ENCODE results near the gene KCNMA1. TPM values are rescaled to one million over a fixed set of nuclear protein-coding genes. Genes with fewer than 3 reads are reported as not detected.

The KCNMA1 gene
- polyA plus RNA-seq, 1 of the 3 experiments (the other 2 are of a cell fraction): 107 TPM

DNA sequence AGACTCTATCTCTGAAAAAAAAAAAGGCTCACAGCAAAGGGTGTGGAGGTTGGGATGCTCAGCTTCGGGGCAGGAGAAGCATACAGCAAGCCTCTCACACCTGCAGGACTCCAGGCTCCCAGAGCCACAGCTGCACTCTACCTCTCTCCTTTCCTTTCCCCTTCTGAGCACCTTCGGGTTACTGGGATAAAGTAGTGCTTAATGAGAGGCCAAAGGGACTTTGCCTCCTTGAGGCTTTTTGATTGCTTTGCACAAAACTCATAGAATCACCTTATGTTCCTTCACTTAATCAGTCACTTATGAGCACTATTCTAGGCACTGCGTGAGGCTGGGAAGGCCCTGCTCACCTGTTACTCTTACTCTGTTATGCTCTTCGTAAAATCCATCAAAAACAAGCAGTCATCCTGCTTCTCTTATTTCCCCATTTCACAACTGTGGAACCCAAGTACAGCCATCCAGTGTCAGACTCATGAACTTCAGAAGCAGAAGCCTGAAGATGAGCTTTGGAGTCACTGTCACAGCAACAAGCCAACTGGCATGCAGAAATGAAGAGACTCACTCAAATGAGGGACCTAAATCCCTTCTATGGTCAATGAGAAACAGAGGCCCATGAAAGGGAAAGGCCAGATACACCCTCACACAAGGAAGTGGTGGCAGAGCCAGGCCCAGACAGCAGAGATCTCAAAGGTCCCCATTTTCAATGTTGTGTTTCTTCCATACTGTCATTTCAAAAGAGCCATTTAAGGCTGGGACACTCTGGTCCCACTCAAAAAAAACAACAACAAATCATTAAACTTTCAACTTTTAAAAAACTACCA lies 205.4 kb downstream of the KCNMA1 start:
- TF ChIP-seq, protein P1, sequence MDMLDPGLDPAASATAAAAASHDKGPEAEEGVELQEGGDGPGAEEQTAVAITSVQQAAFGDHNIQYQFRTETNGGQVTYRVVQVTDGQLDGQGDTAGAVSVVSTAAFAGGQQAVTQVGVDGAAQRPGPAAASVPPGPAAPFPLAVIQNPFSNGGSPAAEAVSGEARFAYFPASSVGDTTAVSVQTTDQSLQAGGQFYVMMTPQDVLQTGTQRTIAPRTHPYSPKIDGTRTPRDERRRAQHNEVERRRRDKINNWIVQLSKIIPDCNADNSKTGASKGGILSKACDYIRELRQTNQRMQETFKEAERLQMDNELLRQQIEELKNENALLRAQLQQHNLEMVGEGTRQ (IDR thresholded peaks at IDR 0.05; ENCODE audit: borderline replicate concordance, low read depth, low read length): no peak
- TF ChIP-seq RCOR1 (IDR thresholded peaks at IDR 0.05; ENCODE audit: low read length) (no peak), RFX5 (IDR thresholded peaks at IDR 0.05; ENCODE audit: low read length) (no peak), GABPA (IDR thresholded peaks at IDR 0.05; ENCODE audit: low read depth) (no peak), POLR2AphosphoS5 (IDR thresholded peaks at IDR 0.05; ENCODE audit: low read depth, low read length) (no peak), ELF1 (IDR thresholded peaks at IDR 0.05) (no peak)
- TF ChIP-seq, protein P2, sequence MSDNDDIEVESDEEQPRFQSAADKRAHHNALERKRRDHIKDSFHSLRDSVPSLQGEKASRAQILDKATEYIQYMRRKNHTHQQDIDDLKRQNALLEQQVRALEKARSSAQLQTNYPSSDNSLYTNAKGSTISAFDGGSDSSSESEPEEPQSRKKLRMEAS (IDR thresholded peaks at IDR 0.05; ENCODE audit: low read depth): no peak
- WGBS (ENCODE audit: low lambda C conversion rate): 91% methylated on average over 4 of the region's 4 CpGs
- Histone ChIP-seq H2AFZ (ENCODE audit: low read depth) (no peak overlapping the region), H3F3A (replicated peaks; ENCODE audit: insufficient read depth) (no peaks in the 10 kb centered on the region), H3K36me3 (replicated peaks in 1 of 2; ENCODE audit: control insufficient read depth in 1 of 2, insufficient read depth in 2 of 2, low read length in 1 of 2) (no peaks in the 10 kb centered on the region), H3K9me3 (no peaks in the 10 kb centered on the region), H4K20me1 (ENCODE audit: insufficient read depth) (no peaks in the 10 kb centered on the region), H3K4me2 (no peak overlapping the region), H3K9ac (no peak overlapping the region), H3K4me1 (ENCODE audit: control insufficient read depth in 1 of 2, insufficient read depth in 2 of 2, low read depth in 1 of 2, low read length in 1 of 2) (peaks cover 0 to 13% of the 10 kb centered on the region in 2 experiments; a peak in 1 of 4 replicates), H3K27me3 (ENCODE audit: insufficient read depth) (no peaks in the 10 kb centered on the region), H3K4me3 (ENCODE audit: low read depth in 2 of 2, low read length in 1 of 2) (no peak overlapping the region), H3K79me2 (ENCODE audit: insufficient read depth) (no peaks in the 10 kb centered on the region), H3K9me2 (no peaks in the 10 kb centered on the region), H3K27ac (ENCODE audit: low read depth in 2 of 2, low read length in 1 of 2) (no peak overlapping the region)
- ChIA-PET CTCF (no interaction called here), POLR2A (no interaction called here)
- no peak for DNase-seq

DNA sequence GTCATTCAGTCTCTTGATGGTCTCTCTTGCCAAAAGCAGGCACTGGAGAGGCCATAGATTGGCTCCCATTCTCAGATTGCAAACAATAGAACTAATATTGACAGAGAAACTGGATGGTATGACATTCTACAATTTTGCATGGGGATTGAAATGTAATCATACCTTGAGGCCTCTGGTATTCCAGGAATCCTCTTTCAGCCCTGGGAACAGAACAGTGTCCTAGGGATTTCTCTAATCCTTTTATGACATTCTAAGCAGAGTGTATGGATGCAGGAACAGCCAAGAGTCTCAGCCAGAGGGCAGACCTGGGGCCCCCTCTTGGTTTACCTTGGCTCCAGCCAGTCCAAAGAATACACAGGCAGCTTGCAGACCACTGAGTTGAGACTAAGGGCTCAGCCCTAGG lies 206.4 kb downstream of the KCNMA1 start:
- H3K4me1 ChIP-seq (ENCODE audit: control insufficient read depth in 1 of 2, insufficient read depth in 2 of 2, low read depth in 1 of 2, low read length in 1 of 2): peaks cover 0 to 14% of the 10 kb centered on the region in 2 experiments; a peak in 1 of 4 replicates
- H3K36me3 ChIP-seq (replicated peaks in 1 of 2; ENCODE audit: control insufficient read depth in 1 of 2, insufficient read depth in 2 of 2, low read length in 1 of 2): no peaks in the 10 kb centered on the region
- H3F3A ChIP-seq (replicated peaks; ENCODE audit: insufficient read depth): no peaks in the 10 kb centered on the region
- no peaks in the 10 kb centered on the region for H3K9me3 ChIP-seq
- H3K79me2 ChIP-seq (ENCODE audit: insufficient read depth): no peaks in the 10 kb centered on the region
- no peaks in the 10 kb centered on the region for H3K27me3 ChIP-seq (ENCODE audit: insufficient read depth)
- H3K27ac ChIP-seq (ENCODE audit: low read depth in 2 of 2, low read length in 1 of 2): no peak overlapping the region
- DNase-seq: no peak
- H2AFZ ChIP-seq (ENCODE audit: low read depth): no peak overlapping the region
- no peaks in the 10 kb centered on the region for H4K20me1 ChIP-seq (ENCODE audit: insufficient read depth)
- no peak overlapping the region for H3K4me2 ChIP-seq
- TF ChIP-seq MXI1 (IDR thresholded peaks at IDR 0.05; ENCODE audit: low read depth, low read length): no peak
- no peak for TF ChIP-seq FOXJ3 (CRISPR knock-in tag; IDR thresholded peaks at IDR 0.05)
- TF ChIP-seq EP300 (IDR thresholded peaks at IDR 0.05; ENCODE audit: borderline replicate concordance in 1 of 2, low read depth in 1 of 2, low read length in 1 of 2): no peak
- TF ChIP-seq TEAD4 (IDR thresholded peaks at IDR 0.05; ENCODE audit: borderline replicate concordance, insufficient read depth): no peak
- no peak for TF ChIP-seq FOXM1 (IDR thresholded peaks at IDR 0.05; ENCODE audit: low read depth)
- no peak for TF ChIP-seq RAD21 (IDR thresholded peaks at IDR 0.05; ENCODE audit: low read length)
- no peak for TF ChIP-seq GATA2 (CRISPR knock-in tag; IDR thresholded peaks at IDR 0.05)
- no peak for TF ChIP-seq ELF1 (IDR thresholded peaks at IDR 0.05)
- TF ChIP-seq GABPA (IDR thresholded peaks at IDR 0.05; ENCODE audit: low read depth): no peak
- TF ChIP-seq, protein P2 (IDR thresholded peaks at IDR 0.05; ENCODE audit: low read depth): no peak
- no peak for TF ChIP-seq JUND (IDR thresholded peaks at IDR 0.05)
- TF ChIP-seq YY1 (IDR thresholded peaks at IDR 0.05; ENCODE audit: low read depth): no peak
- no peak for TF ChIP-seq POLR2AphosphoS5 (IDR thresholded peaks at IDR 0.05; ENCODE audit: low read depth, low read length)
- no peaks in the 10 kb centered on the region for H3K9me2 ChIP-seq
- ChIA-PET POLR2A (no interaction called here), CTCF (interaction anchor here (1.0 kb wide), 1 partner anchor 10 kb away, joined by 3 read pairs; no protein-coding TSS in a partner anchor)
- no peak overlapping the region for H3K4me3 ChIP-seq (ENCODE audit: low read depth in 2 of 2, low read length in 1 of 2)
- no peak overlapping the region for H3K9ac ChIP-seq

All from SK-N-SH (cell line).